ENCODE results near the gene SH3PXD2A. TPM values are rescaled to one million over a fixed set of nuclear protein-coding genes. Genes with fewer than 3 reads are reported as not detected.

Gene SH3PXD2A
- total and polyA plus RNA-seq, 10 of the 15 experiments (the other 5 are each of a cell fraction or from before 2014, with no cell fraction given), result 0.63 to 14.0 (median 4.4) TPM

DNA sequence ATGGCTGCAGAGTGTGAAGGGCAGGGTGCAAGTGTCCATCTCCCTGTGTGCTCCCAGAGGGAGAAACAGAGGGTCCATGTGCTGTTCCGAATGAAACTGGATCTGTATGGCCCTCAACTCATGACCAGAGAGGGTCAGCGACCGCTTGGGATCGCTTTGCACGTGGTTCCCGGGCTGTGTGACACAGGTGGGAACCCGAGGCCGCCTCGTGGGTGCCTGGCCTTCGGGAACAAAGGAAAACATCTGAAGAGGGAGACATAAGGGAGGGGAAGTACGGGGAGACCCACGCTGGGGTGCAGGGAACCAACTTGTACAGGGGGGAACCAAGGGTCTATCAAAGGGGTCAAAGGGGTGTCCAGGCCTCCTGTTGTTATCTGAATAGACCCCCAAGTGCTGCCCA, 57.5 kb downstream of the SH3PXD2A start:
- no TSS peak for BruUV-seq (replicated peaks)
- intact Hi-C loops (cut with micrococcal nuclease; ENCODE audit: unreplicated experiment) (no loop called here), in situ Hi-C loops (cut with MboI) (no loop called here)
- FAIRE-seq (no peak), ATAC-seq (no peak), DNase-seq (ENCODE audit: low read depth, low spot score) (no peak)
- no peaks in the 10 kb centered on the region for H3K36me3 ChIP-seq (ENCODE audit: control insufficient read depth in 2 of 2, insufficient read depth in 2 of 2, low read length in 1 of 2)
- ChIA-PET SMC1A (ENCODE audit: uncharacterized antibody, unreplicated experiment) (interaction anchor here (1.5 to 1.7 kb wide), 2 partner anchors 8 to 10 kb away, joined by 3 to 4 read pairs; no protein-coding TSS in a partner anchor), CTCF (no interaction called here), POLR2A (no interaction called here), RAD21 (ENCODE audit: unreplicated experiment) (no interaction called here)
- no peaks in the 10 kb centered on the region; the same call in 1 of the 2 replicates for H3K4me1 ChIP-seq (ENCODE audit: control insufficient read depth, insufficient read depth, low read length)
- H3K79me2 ChIP-seq (ENCODE audit: control insufficient read depth, insufficient read depth, low read length), result no peaks in the 10 kb centered on the region
- H3K27me3 ChIP-seq (replicated peaks in 1 of 2; ENCODE audit: control insufficient read depth in 2 of 2, insufficient read depth in 2 of 2, low read length in 1 of 2), result peaks cover 2 to 3% of the 10 kb centered on the region in 2 experiments; a peak in 1 of 4 replicates
- WGBS (ENCODE audit: insufficient coverage, insufficient replicate concordance, low lambda C conversion rate, missing lambda C conversion rate), result 34% methylated on average over 12 of the region's 12 CpGs
- no peak overlapping the region for H3K4me2 ChIP-seq (ENCODE audit: control insufficient read depth, insufficient read depth)
- H2AFZ ChIP-seq (ENCODE audit: control insufficient read depth, low read depth, low read length), result no peak overlapping the region
- H3K9me3 ChIP-seq (replicated peaks; ENCODE audit: control insufficient read depth, insufficient read depth, low read length), result no peaks in the 10 kb centered on the region
- H3K27ac ChIP-seq (ENCODE audit: control insufficient read depth, insufficient read depth), result no peak overlapping the region
- H4K20me1 ChIP-seq (ENCODE audit: control insufficient read depth, insufficient read depth), result no peaks in the 10 kb centered on the region
- no peak overlapping the region for H3K4me3 ChIP-seq
- no peak overlapping the region for H3K9ac ChIP-seq (ENCODE audit: control insufficient read depth, insufficient read depth, low read length)
- TF ChIP-seq KAT2A (conservative IDR thresholded peaks at IDR 0.05; ENCODE audit: control insufficient read depth, low read depth, low read length), result no peak
- no peak for TF ChIP-seq ETV6 (conservative IDR thresholded peaks at IDR 0.05 in 1 of 2, IDR thresholded peaks at IDR 0.05 in 1 of 2; ENCODE audit: borderline replicate concordance in 1 of 2, low read depth in 1 of 2)
- TF ChIP-seq, protein P1, sequence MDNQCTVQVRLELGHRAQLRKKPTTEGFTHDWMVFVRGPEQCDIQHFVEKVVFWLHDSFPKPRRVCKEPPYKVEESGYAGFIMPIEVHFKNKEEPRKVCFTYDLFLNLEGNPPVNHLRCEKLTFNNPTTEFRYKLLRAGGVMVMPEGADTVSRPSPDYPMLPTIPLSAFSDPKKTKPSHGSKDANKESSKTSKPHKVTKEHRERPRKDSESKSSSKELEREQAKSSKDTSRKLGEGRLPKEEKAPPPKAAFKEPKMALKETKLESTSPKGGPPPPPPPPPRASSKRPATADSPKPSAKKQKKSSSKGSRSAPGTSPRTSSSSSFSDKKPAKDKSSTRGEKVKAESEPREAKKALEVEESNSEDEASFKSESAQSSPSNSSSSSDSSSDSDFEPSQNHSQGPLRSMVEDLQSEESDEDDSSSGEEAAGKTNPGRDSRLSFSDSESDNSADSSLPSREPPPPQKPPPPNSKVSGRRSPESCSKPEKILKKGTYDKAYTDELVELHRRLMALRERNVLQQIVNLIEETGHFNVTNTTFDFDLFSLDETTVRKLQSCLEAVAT (IDR thresholded peaks at IDR 0.05), result no peak
- TF ChIP-seq ZSCAN29 (IDR thresholded peaks at IDR 0.05), result no peak
- TF ChIP-seq USF2 (IDR thresholded peaks at IDR 0.05; ENCODE audit: borderline replicate concordance, low read depth, low read length), result no peak
- TF ChIP-seq SMAD5 (IDR thresholded peaks at IDR 0.05; ENCODE audit: low read depth), result no peak
- TF ChIP-seq PAX8 (IDR thresholded peaks at IDR 0.05), result no peak
- TF ChIP-seq TBL1XR1 (IDR thresholded peaks at IDR 0.05; ENCODE audit: low read depth, low read length), result no peak
- no peak for TF ChIP-seq KDM1A (IDR thresholded peaks at IDR 0.05; ENCODE audit: borderline replicate concordance)
- TF ChIP-seq, protein P2, sequence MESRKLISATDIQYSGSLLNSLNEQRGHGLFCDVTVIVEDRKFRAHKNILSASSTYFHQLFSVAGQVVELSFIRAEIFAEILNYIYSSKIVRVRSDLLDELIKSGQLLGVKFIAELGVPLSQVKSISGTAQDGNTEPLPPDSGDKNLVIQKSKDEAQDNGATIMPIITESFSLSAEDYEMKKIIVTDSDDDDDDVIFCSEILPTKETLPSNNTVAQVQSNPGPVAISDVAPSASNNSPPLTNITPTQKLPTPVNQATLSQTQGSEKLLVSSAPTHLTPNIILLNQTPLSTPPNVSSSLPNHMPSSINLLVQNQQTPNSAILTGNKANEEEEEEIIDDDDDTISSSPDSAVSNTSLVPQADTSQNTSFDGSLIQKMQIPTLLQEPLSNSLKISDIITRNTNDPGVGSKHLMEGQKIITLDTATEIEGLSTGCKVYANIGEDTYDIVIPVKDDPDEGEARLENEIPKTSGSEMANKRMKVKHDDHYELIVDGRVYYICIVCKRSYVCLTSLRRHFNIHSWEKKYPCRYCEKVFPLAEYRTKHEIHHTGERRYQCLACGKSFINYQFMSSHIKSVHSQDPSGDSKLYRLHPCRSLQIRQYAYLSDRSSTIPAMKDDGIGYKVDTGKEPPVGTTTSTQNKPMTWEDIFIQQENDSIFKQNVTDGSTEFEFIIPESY (IDR thresholded peaks at IDR 0.05), result no peak
- no peak for TF ChIP-seq EED (IDR thresholded peaks at IDR 0.05; ENCODE audit: low read depth)
- TF ChIP-seq USF1 (IDR thresholded peaks at IDR 0.05; ENCODE audit: borderline replicate concordance, extremely low read length, insufficient read depth, low read depth, low read length), result no peak
- no peak for TF ChIP-seq CEBPZ (IDR thresholded peaks at IDR 0.05; ENCODE audit: low read depth, low read length)
- TF ChIP-seq PBX3 (IDR thresholded peaks at IDR 0.05; ENCODE audit: insufficient replicate concordance, low read depth, low read length), result no peak

All from GM12878 (cell line).